Ramos (cell line): Measurements from ENCODE around the gene PEMT.

Source experiments
- in situ Hi-C: fragments of 300-500 bp; cut with MboI; formaldehyde crosslinking; loops from one replicate; pipeline ENCODE4 v1.14.3; 2022; ENCODE audit warnings: low sequenced_read_pairs; ENCODE audit not compliant: unreplicated experiment

Gene PEMT

GRCh38 chr17:17506893-17507464 lies 84.5 kb downstream of the PEMT start:
- in situ Hi-C loops, result no loop called here

- in situ Hi-C loops, result no loop called here
These were observed 85.2 kb downstream of the PEMT start for GRCh38 chr17:17506181-17506741.

GRCh38 chr17:17505610-17506171 lies 85.8 kb downstream of the PEMT start:
- in situ Hi-C loops, result no loop called here

- in situ Hi-C loops, result no loop called here
These were observed 86.4 kb downstream of the PEMT start for GRCh38 chr17:17505151-17505550.

- in situ Hi-C loops, result no loop called here
These were observed 87.0 kb downstream of the PEMT start for GRCh38 chr17:17504341-17505140.

- in situ Hi-C loops, result no loop called here
These were observed 87.9 kb downstream of the PEMT start for GRCh38 chr17:17503566-17504130.

- in situ Hi-C loops, result no loop called here
These were observed 88.6 kb downstream of the PEMT start for GRCh38 chr17:17502741-17503565.

GRCh38 chr17:17500999-17501605 lies 90.4 kb downstream of the PEMT start:
- in situ Hi-C loops, result no loop called here

GRCh38 chr17:17499402-17500145 lies 91.9 kb downstream of the PEMT start:
- in situ Hi-C loops, result loop anchor here (10.0 kb wide), 1 partner anchor 145 kb away; no protein-coding TSS in a partner anchor

- in situ Hi-C loops, result loop anchor here (10.0 kb wide), 1 partner anchor 146 kb away; no protein-coding TSS in a partner anchor
These were observed 92.8 kb downstream of the PEMT start for GRCh38 chr17:17498606-17499301.

GRCh38 chr17:17497845-17498520 lies 93.5 kb downstream of the PEMT start:
- in situ Hi-C loops, result loop anchor here (10.0 kb wide), 1 partner anchor 147 kb away; no protein-coding TSS in a partner anchor

- in situ Hi-C loops, result loop anchor here (10.0 kb wide), 1 partner anchor 148 kb away; no protein-coding TSS in a partner anchor
These were observed 94.3 kb downstream of the PEMT start for GRCh38 chr17:17497065-17497844.

- in situ Hi-C loops, result loop anchor here (10.0 kb wide), 1 partner anchor 148 kb away; no protein-coding TSS in a partner anchor
These were observed 95.1 kb downstream of the PEMT start, which contains the start of gene RASD1 for GRCh38 chr17:17496189-17497064. Gene RASD1 (minus strand): TSS chr17:17496395. CDS start chr17:17496181, 214 bp downstream.

- in situ Hi-C loops, result loop anchor here (10.0 kb wide), 1 partner anchor 149 kb away; no protein-coding TSS in a partner anchor
These were observed 95.8 kb downstream of the PEMT start for GRCh38 chr17:17495536-17496188.
